GM19455 (cell line): ENCODE data around the gene SH3GL1.
A peak's percentile ranks its signal among the peaks of the same experiment; 100 is the strongest.

Experiments used
- ATAC-seq: cut with Tn5 transposase; IDR thresholded peaks from one replicate; pipeline ENCODE4 v1.9.1; 2021; ENCODE audit not compliant: unreplicated experiment

The SH3GL1 gene, protein sequence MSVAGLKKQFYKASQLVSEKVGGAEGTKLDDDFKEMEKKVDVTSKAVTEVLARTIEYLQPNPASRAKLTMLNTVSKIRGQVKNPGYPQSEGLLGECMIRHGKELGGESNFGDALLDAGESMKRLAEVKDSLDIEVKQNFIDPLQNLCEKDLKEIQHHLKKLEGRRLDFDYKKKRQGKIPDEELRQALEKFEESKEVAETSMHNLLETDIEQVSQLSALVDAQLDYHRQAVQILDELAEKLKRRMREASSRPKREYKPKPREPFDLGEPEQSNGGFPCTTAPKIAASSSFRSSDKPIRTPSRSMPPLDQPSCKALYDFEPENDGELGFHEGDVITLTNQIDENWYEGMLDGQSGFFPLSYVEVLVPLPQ

DNA sequence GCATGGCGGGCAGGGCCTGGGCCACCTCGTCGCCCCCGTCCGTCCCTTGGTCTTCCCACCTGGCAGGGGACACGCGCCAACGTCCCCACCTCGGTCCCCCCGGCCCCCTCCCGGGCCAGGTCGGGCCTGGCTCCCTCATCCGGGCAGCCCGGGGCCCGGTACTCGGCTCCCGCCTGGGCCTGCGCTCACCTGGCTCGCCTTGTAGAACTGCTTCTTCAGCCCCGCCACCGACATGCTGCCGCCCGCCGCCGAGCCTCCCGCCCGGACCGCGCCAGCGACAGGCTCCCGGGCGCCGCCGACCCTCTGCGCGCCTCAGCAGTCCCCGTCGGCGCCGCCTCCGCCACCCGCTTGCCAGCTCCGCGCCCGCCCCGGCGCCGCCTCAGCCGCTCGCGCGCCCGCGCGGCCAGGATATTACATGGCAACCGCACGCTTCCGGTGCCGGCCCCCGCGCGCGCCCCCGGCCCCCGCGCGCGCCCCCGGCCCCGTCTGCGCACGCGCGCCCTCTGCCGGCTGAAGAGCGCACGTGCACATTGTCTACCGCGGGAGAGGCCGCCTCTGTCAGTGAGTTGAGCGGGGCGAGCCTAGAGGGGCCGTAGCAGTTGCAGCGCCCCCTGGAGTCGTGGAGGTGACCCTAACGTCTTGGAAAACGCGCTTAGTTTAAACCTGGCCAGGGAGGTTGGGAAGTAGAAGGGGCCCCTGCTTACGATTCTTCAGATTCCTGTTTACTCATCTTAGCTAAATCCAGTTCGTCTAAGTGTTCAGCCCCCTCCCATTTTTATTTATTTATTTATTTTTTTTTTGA lies at the start of gene SH3GL1:
TSS of gene SH3GL1 (minus strand) at position 413 of the 802 bp plus-strand sequence. CDS start at position 234, 179 bp downstream.
- peak; percentile 54 for ATAC-seq

DNA sequence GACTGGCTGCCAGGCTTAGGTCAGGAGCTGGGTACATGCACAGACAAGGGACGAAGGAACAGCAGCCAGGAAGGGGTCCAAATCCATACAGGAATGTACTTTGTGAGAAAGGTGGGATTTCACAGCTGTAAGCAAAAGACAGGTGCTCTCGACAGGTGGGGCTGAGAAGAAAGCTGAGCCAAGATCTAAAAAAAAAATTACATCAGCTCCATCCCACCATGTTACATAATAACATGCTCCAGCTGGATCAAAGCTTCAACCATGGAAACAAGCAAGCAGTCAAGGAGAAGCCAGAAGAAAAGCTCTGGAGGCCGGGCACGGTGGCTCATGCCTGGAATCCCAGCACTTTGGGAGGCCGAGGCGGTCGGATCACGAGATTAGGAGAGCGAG lies 49.3 kb upstream of the SH3GL1 start:
- ATAC-seq: no peak

- ATAC-seq: no peak
Observed at GRCh38 chr19:4449022-4449638, 48.8 kb upstream of the SH3GL1 start.

GRCh38 chr19:4448147-4448985 lies 48.0 kb upstream of the SH3GL1 start:
- ATAC-seq: no peak

GRCh38 chr19:4447327-4448146 lies 47.2 kb upstream of the SH3GL1 start:
- no peak for ATAC-seq

GRCh38 chr19:4446704-4447200 lies 46.4 kb upstream of the SH3GL1 start:
- ATAC-seq: no peak

DNA sequence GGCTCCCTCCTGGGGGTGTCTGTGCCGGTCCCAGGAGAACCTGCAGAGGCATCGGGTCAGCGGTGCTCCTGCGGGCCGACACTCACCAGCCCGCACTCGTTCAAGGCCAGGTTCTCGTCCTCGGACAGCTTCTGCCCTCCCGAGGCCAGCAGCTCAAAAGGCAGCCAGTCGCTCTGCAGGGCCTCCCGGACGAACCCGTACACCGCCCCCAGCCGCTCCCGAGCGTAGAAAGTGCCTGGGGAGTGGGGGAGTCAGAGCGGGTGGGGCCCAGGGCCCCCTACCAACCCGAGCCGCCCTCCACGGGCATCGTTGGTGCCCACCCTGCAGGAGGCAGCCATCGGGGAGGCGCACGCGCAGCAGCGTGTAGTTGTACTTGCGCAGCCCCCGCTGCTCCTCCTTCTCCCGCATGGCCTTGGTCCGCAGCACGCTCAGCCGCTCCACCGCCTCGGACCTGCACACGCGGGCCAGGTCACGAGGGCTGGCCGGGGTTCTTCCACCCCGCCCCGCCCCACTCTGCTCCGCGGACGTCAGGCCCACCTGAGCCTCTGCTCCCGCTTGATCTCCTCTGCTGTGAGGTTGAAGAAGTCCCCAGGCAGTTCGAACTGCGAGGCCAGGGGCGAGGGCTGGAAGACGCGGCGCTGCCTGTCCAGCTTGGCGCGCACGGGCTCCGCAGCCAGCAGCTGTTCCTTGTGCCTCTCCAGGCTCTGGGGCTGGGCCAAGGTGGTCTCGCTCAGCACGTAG lies 45.8 kb upstream of the SH3GL1 start:
- no peak for ATAC-seq

- ATAC-seq: no peak
Observed at GRCh38 chr19:4444765-4445741, 44.7 kb upstream of the SH3GL1 start.

DNA sequence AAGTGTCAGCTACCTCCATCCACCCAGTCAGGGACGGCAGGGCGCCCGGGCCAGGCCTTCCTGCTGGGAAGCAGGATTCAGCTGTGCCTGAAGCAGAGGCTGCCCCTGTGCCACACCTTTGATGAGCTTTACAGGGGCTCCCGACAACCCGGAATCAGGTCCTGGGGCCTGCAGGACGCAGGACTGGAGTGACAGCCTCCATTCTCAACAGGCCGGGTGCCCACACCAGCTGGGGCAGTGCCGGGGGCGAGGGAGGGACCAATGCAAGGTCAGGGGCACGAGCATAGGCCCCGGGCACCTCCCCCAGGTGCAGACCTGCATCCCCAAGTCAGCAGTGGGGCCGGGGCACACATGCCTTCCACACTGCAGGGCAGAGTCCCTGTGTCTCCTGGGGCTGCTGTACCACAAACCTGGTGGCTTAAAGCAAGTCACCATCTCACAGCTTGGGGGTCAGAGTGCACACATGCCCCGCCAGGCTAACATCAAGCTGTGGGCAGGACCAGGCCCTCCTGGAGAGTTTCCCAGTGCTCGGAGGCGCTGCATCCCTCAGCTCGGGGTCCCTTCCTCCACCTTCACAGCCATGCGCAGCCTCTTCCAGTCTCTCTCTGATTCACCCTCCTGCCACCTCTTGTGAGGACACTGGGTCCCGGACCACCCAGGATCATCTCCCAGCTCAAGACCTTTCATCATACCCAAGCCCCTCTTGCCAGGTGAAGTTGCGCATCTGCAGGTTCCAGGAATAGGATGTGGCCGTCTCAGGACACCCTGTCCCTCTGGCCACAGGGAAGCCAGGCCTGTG lies 43.8 kb upstream of the SH3GL1 start:
- no peak for ATAC-seq

- ATAC-seq: no peak
Observed at GRCh38 chr19:4443188-4443587, 42.8 kb upstream of the SH3GL1 start.

DNA sequence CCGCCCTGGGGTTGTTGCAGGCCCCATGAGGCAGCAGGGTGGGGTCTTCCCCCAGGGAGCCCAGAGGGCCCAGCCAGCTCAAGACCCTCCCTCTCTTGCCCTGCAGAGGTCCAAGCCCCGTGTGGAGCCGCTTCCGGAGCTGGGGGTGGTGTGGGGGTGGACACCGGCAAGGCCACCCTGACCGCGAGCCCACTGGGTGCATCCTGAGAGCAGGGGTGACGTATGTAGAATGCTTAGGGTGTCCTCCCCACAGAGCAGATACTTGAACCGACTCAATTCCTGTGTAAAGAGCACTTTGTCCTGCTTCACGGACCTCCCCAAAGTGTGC lies 42.4 kb upstream of the SH3GL1 start:
- no peak for ATAC-seq

GRCh38 chr19:4441994-4442818 lies 41.9 kb upstream of the SH3GL1 start:
- no peak for ATAC-seq

DNA sequence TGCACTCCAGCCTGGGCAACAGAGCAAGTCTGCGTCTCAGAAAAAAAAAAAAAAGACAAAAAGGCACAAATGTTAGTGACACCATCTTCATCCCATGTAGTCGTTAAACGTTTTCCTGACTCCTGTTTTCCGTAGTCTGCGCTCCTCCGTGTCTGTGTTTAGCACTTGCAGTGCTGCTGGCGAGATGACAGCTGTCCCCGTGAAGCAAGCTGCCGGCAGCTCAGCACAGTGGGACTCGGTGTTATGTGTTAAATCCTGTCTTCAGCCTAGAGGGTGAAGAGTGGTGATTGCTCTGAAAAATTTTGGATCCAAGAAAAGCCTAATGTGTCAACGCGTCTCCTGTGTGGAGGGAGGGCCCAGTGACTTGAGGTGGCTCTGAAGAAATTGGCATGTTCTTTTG lies 38.9 kb upstream of the SH3GL1 start:
- ATAC-seq: no peak

GRCh38 chr19:4437103-4437502 lies 36.8 kb upstream of the SH3GL1 start:
- ATAC-seq: no peak

DNA sequence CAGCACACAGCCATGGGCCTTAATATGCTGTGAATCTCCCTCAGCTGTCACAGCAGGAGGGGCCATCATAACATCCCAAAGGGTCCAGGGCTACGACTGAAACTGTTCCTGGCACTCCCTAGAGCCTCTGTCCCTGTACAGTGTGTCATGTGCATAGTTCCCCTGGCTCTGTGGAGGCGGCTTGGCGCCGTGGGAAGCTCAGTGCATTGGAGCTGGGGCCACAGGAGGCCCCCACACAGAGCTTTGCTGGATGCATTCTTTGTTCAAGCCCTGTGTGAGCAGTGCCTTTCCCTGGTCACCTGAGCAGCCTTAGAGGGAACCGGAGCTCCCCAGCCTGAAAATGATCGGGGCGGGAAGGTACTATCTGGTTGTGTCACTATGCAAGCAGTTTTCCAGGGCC lies 35.9 kb upstream of the SH3GL1 start:
- no peak for ATAC-seq

GRCh38 chr19:4434391-4434790 lies 34.0 kb upstream of the SH3GL1 start:
- ATAC-seq: no peak
